Ovary (tissue), 9 donors: ENCODE data around the gene RASD1. TPM values are rescaled to one million over a fixed set of nuclear protein-coding genes. Genes with fewer than 3 reads are reported as not detected.

Experiments used
- DNase-seq, 5 donors: peaks; one replicate each; pipeline ENCODE4 v3.0.0-alpha.2; 2019 to 2020
- H3K27ac ChIP-seq, 2 donors: fragments of 200-600 bp; one replicate each; pipeline versions ENCODE4 v1.5.1 to v1.8.0; 2019 to 2022
- H3K27me3 ChIP-seq: fragments of 200-600 bp; one replicate; pipeline ENCODE4 v1.8.0; 2022
- H3K36me3 ChIP-seq: fragments of 200-600 bp; sonication (generic); one replicate; pipeline ENCODE4 v1.5.1; 2019
- H3K4me1 ChIP-seq: one replicate; pipeline ENCODE4 v1.8.1; 2013; ENCODE audit warnings: mild to moderate bottlenecking, moderate library complexity; ENCODE audit not compliant: insufficient read depth
- H3K4me3 ChIP-seq: fragments of 200-600 bp; sonication (generic); one replicate; pipeline ENCODE4 v1.5.1; 2017
- H3K9me3 ChIP-seq, 2 donors: fragments of 200-600 bp in 1 of 2; sonication (generic) in 1 of 2; one replicate each; pipeline versions ENCODE4 v1.5.1 to v1.8.1; 2013 to 2019; ENCODE audit warnings: mild to moderate bottlenecking in 1 of 2, moderate library complexity in 1 of 2
- CTCF ChIP-seq, 3 donors: fragments of 450-650 bp in 2 of 3; fragments of 200-600 bp in 1 of 3; IDR thresholded peaks; one replicate each; pipeline versions ENCODE4 v1.5.1 to v1.8.0; 2016 to 2022; ENCODE audit warnings: antibody characterized with exemption in 3 of 3, mild to moderate bottlenecking in 1 of 3
- EP300 ChIP-seq: sonication (generic); formaldehyde crosslinking; IDR thresholded peaks from one replicate; pipeline ENCODE4 v1.6.1; 2017; ENCODE audit warnings: antibody characterized with exemption
- POLR2A ChIP-seq: fragments of 450-650 bp; IDR thresholded peaks from one replicate; pipeline ENCODE4 v1.6.1; 2017; ENCODE audit warnings: antibody characterized with exemption, mild to moderate bottlenecking, moderate library complexity
- WGBS, 3 donors: extraction: QIAGEN DNeasy Blood & Tissue Kit in 1 of 3; methylation state at CpG; one replicate each; pipeline versions ENCODE4 v1.1.5 to v1.1.7; 2013 to 2017; 5-methylcytosine and 5-hydroxymethylcytosine counted together
- intact Hi-C, 4 donors: fragments of 100-400 bp; cut with DNase I; formaldehyde crosslinking; loops; one replicate each; pipeline versions ENCODE4 v1.11.0 to v1.15.1; 2022 to 2023
- polyA plus RNA-seq, 2 donors: library from polyadenylated mRNA; stranded (reverse); fragments of 200-250 nt in 1 of 2; fragments of 350-450 nt in 1 of 2; fragmentation: Illumina TruSeq in 1 of 2; extraction: RNeasy Lipid Tissue Mini Kit (QIAGEN cat#74804) in 1 of 2; gene quantifications; one replicate each; pipeline ENCODE4 v1.2.3, GENCODE V29; 2013 to 2014
- total RNA-seq, 7 donors: library from RNA; depleted of rRNA in 2 of 7; stranded (reverse); fragments of >200 nt in 2 of 7; fragmentation: NEBNext Ultra II Directional in 3 of 7; extraction: Animal tissue kit (Norgen Biotek cat#: 25700) in 3 of 7; gene quantifications; one replicate each; pipeline versions ENCODE4 v1.1.0 to v1.2.4, GENCODE V29; 2016 to 2023
- donor health status: DM: no; HTN: no; CAD: no; lungs with moderate emphysema.
- donor health status: DM: no; HTN: no; CAD: no.
- donor health status: Bipolar disorder and iron deficiency.
- donor health status: DM: yes; HTN: yes; CAD: no.
- donor health status: DM: no; HTN: no; CAD: no.
- donor health status: DM: yes; HTN: yes; CAD: no.

The RASD1 gene
- total and polyA plus RNA-seq, 9 donors = 1.9 to 55.9 (median 27.3) TPM

DNA sequence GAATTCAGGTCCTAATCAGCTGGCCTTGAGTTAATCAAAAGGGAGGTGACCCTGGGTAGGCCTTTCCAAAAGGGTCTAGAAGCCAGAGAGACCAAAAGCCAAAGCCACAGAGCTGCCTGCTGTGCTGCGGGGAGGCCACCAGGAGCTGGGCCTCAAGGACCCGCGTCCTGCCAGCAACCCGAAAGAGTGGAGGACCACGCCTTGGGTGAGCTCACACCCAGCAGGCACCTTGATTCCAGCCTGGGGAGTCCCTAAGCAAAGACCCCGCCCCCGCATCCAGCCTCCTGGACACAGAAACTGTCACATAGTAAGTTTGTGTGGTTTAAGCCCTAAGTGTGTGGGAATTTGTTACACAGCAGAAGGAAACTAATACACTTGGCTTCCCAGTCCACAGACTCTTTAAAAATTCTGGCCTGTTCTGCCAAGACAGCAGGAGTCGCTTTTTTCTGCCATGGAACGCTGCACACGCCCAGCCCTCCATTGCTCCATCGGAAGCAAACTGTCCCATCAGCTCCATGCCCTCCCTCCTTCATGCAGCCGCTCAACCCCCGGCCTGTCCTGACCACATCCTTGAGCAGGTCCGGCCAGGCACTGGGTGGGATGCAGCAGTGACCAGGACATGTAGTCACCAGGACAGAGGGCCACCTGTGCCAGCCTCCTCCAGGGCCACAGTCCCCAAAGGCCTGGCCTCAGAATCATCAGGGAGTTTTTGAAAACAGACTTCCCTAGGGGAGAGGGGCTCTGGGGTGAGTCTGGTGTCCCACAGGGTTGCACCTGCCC, 20.9 kb upstream of the RASD1 start:
- Histone ChIP-seq H3K4me1 (no peaks in the 10 kb centered on the region), H3K27ac (no peak overlapping the region), H3K9me3 (no peaks in the 10 kb centered on the region), H3K27me3 (no peaks in the 10 kb centered on the region), H3K36me3 (no peaks in the 10 kb centered on the region), H3K4me3 (no peak overlapping the region)
- intact Hi-C loops = no loop called here
- no peak for DNase-seq
- no peak for TF ChIP-seq EP300
- TF ChIP-seq CTCF (IDR thresholded peaks at IDR 0.05) = no peak
- TF ChIP-seq POLR2A = no peak
- WGBS, 3 donors = 89 to 95% (median 90%) methylated on average over 14 of the region's 14 CpGs

- no peak for DNase-seq
- intact Hi-C loops = no loop called here
- H3K4me1 ChIP-seq = no peaks in the 10 kb centered on the region
- H3K4me3 ChIP-seq = no peak overlapping the region
- H3K9me3 ChIP-seq = no peaks in the 10 kb centered on the region
- TF ChIP-seq EP300 (no peak), POLR2A (no peak), CTCF (IDR thresholded peaks at IDR 0.05) (no peak)
- WGBS, 3 donors = 76 to 81% (median 81%) methylated on average over 21 of the region's 21 CpGs
- no peaks in the 10 kb centered on the region for H3K36me3 ChIP-seq
- no peaks in the 10 kb centered on the region for H3K27me3 ChIP-seq
- H3K27ac ChIP-seq = no peak overlapping the region
These were observed 20.0 kb upstream of the RASD1 start for GRCh38 chr17:17515934-17516930.

GRCh38 chr17:17514993-17515933, 19.1 kb upstream of the RASD1 start:
- Histone ChIP-seq H3K4me3 (no peak overlapping the region), H3K27ac (no peak overlapping the region), H3K27me3 (no peaks in the 10 kb centered on the region), H3K4me1 (no peaks in the 10 kb centered on the region), H3K9me3 (no peaks in the 10 kb centered on the region), H3K36me3 (no peaks in the 10 kb centered on the region)
- intact Hi-C loops = no loop called here
- DNase-seq = no peak
- TF ChIP-seq EP300 = no peak
- no peak for TF ChIP-seq CTCF (IDR thresholded peaks at IDR 0.05)
- TF ChIP-seq POLR2A = no peak
- WGBS, 3 donors = 88 to 93% (median 91%) methylated on average over 21 of the region's 21 CpGs
